KMS-11 (cell line): Measurements from ENCODE around the gene INSM2.

Experiments
- H2AFZ ChIP-seq: fragments of 200-600 bp; sonication (generic); 2 replicates; pipeline ENCODE4 v1.6.1; 2016; ENCODE audit warnings: antibody characterized with exemption, mixed run types, low read depth
- H3K27ac ChIP-seq: fragments of 200-600 bp; sonication (generic); 2 replicates; pipeline ENCODE4 v1.6.1; 2016; ENCODE audit warnings: mild to moderate bottlenecking, mixed run types
- H3K27me3 ChIP-seq: fragments of 200-600 bp; sonication (generic); 2 replicates; pipeline ENCODE4 v1.6.1; 2017; ENCODE audit warnings: mild to moderate bottlenecking, low read depth, mixed run types, moderate library complexity; ENCODE audit not compliant: insufficient read depth
- H3K36me3 ChIP-seq: fragments of 200-600 bp; sonication (generic); 2 replicates; pipeline ENCODE4 v1.6.1; 2017; ENCODE audit warnings: mild to moderate bottlenecking, mixed run types; ENCODE audit not compliant: insufficient read depth
- H3K4me1 ChIP-seq: fragments of 200-600 bp; sonication (generic); 2 replicates; pipeline ENCODE4 v1.6.1; 2016; ENCODE audit warnings: mild to moderate bottlenecking, low read depth, mixed run types; ENCODE audit not compliant: poor library complexity, severe bottlenecking
- H3K4me2 ChIP-seq: fragments of 200-600 bp; sonication (generic); 2 replicates; pipeline ENCODE4 v1.7.0; 2016; ENCODE audit warnings: mild to moderate bottlenecking, mixed run types
- H3K4me3 ChIP-seq: fragments of 200-600 bp; sonication (generic); IDR thresholded peaks from 2 replicates; pipeline ENCODE4 v1.6.1; 2017; ENCODE audit warnings: low read depth, low read length, mixed read lengths; ENCODE audit not compliant: insufficient read depth
- H3K79me2 ChIP-seq: fragments of 200-600 bp; sonication (generic); 2 replicates; pipeline ENCODE4 v1.6.1; 2016; ENCODE audit warnings: low read depth, mixed run types; ENCODE audit not compliant: insufficient read depth
- H3K9ac ChIP-seq: fragments of 200-600 bp; sonication (generic); 2 replicates; pipeline ENCODE4 v1.6.1; 2016; ENCODE audit warnings: mild to moderate bottlenecking, mixed run types
- H4K20me1 ChIP-seq: fragments of 200-600 bp; sonication (generic); 2 replicates; pipeline ENCODE4 v1.6.1; 2016; ENCODE audit warnings: mild to moderate bottlenecking, mixed run types; ENCODE audit not compliant: insufficient read depth
- TF ChIP-seq, protein P1 (sequence below): fragments of 200-600 bp; sonication (generic); conservative IDR thresholded peaks from 2 replicates; pipeline ENCODE4 v1.6.1; 2017; ENCODE audit warnings: low read depth, mild to moderate bottlenecking, antibody characterized with exemption, low read length, moderate library complexity, mixed read lengths

The INSM2 gene

DNA sequence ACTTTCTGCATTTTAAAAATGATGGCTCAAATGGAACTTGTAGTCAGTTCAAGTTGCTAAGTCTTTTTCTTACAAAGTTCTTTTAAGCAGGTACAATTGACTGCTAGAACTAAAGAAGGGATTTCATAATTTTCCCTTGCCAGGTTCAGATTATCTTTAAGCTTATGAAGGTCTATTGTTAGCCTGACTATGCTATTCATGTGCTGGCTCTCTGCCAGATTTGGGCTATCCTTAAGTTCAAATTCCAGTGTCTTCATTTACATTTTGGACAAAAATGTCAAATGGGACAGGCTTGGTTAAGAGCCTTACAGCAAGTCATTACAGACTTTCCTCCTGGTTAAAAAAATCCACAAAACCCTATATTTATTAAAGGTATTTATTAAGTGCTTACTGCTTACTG lies 42.3 kb downstream of the INSM2 start:
- no peaks in the 10 kb centered on the region for H3K27me3 ChIP-seq
- TF ChIP-seq, protein P1, sequence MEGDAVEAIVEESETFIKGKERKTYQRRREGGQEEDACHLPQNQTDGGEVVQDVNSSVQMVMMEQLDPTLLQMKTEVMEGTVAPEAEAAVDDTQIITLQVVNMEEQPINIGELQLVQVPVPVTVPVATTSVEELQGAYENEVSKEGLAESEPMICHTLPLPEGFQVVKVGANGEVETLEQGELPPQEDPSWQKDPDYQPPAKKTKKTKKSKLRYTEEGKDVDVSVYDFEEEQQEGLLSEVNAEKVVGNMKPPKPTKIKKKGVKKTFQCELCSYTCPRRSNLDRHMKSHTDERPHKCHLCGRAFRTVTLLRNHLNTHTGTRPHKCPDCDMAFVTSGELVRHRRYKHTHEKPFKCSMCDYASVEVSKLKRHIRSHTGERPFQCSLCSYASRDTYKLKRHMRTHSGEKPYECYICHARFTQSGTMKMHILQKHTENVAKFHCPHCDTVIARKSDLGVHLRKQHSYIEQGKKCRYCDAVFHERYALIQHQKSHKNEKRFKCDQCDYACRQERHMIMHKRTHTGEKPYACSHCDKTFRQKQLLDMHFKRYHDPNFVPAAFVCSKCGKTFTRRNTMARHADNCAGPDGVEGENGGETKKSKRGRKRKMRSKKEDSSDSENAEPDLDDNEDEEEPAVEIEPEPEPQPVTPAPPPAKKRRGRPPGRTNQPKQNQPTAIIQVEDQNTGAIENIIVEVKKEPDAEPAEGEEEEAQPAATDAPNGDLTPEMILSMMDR, result no peak
- H3K4me3 ChIP-seq, result no peak overlapping the region
- H3K27ac ChIP-seq, result no peak overlapping the region
- H4K20me1 ChIP-seq, result no peaks in the 10 kb centered on the region
- no peak overlapping the region for H2AFZ ChIP-seq
- H3K79me2 ChIP-seq, result no peaks in the 10 kb centered on the region
- H3K4me1 ChIP-seq, result peaks cover 18% of the 10 kb centered on the region
- H3K36me3 ChIP-seq, result no peaks in the 10 kb centered on the region
- H3K9ac ChIP-seq, result no peak overlapping the region
- H3K4me2 ChIP-seq, result no peak overlapping the region

DNA sequence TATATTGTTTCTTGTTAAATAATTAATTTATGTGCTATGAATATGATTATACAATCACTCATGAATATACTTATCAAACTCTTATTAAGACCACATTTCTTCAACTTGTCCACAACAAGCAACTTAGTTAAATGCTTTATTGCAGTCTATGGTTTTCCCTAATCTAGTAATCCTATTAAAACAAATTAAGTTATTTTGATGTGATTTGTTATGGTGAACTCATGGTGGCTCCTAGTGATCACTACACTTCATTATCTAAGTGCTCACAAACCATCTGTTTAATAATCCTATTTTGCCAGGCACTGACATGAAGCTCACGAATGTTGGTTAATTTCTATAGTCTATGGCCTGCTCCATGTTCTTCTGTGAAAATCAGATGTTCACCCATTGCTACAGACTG lies 42.9 kb downstream of the INSM2 start:
- Histone ChIP-seq H3K4me3 (no peak overlapping the region), H3K4me2 (no peak overlapping the region), H3K27ac (no peak overlapping the region), H3K9ac (no peak overlapping the region), H3K36me3 (no peaks in the 10 kb centered on the region), H3K27me3 (no peaks in the 10 kb centered on the region), H4K20me1 (no peaks in the 10 kb centered on the region), H2AFZ (no peak overlapping the region), H3K4me1 (peaks cover 12% of the 10 kb centered on the region), H3K79me2 (no peaks in the 10 kb centered on the region)
- TF ChIP-seq, protein P1, result no peak

DNA sequence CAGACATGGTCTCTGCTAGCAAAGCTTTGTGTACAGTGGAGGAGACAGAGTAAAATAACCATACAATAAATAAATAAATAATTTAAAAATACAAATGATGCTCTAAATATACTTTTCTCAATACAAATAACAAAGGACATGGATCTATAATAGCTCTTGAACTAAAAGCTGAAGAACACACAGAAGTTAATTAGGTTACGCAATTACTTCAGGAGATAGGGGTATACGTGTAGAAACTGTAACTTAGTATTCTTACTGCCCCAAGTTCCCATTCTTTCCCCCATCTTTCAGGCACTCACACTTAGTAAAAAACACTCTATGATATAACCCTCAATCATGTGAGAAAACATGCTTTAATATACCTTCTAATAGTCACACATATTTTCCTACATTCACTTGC lies 44.2 kb downstream of the INSM2 start:
- Histone ChIP-seq H3K4me1 (no peaks in the 10 kb centered on the region), H4K20me1 (no peaks in the 10 kb centered on the region), H3K4me3 (no peak overlapping the region), H3K4me2 (no peak overlapping the region), H2AFZ (no peak overlapping the region), H3K79me2 (no peaks in the 10 kb centered on the region), H3K9ac (no peak overlapping the region), H3K36me3 (no peaks in the 10 kb centered on the region), H3K27ac (no peak overlapping the region), H3K27me3 (no peaks in the 10 kb centered on the region)
- TF ChIP-seq, protein P1, result no peak

DNA sequence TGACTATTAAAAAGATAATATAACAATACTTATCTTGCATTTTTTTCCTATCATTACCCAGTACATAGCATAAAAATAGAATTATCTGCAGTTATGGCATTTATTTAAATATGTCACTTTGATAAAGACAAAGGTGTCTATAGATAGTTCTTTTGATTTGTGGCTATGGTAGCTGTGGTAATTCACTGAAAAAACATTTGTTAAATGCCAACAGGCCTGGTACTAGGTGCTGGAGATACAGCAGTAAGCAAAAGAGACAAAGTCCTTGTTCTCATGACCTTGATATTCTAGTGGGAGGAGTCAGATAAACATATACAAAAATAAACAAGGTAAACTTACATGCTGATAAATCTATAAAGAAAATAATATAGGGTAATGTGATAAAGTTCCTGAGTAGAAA lies 44.7 kb downstream of the INSM2 start:
- Histone ChIP-seq H3K79me2 (no peaks in the 10 kb centered on the region), H3K27ac (no peak overlapping the region), H3K4me1 (no peaks in the 10 kb centered on the region)

More for the DNA sequence above, 44.7 kb downstream of the INSM2 start:
- Histone ChIP-seq H3K4me3 (no peak overlapping the region), H4K20me1 (no peaks in the 10 kb centered on the region), H2AFZ (no peak overlapping the region), H3K4me2 (no peak overlapping the region), H3K27me3 (no peaks in the 10 kb centered on the region), H3K36me3 (no peaks in the 10 kb centered on the region), H3K9ac (no peak overlapping the region)
- TF ChIP-seq, protein P1, result no peak
